ENCODE results near the gene SIPA1L3. TPM values are rescaled to one million over a fixed set of nuclear protein-coding genes. Genes with fewer than 3 reads are reported as not detected.

Gene SIPA1L3
- total and polyA plus RNA-seq, 2 experiments from 2014 or later: 15.7 to 54.1 TPM

DNA sequence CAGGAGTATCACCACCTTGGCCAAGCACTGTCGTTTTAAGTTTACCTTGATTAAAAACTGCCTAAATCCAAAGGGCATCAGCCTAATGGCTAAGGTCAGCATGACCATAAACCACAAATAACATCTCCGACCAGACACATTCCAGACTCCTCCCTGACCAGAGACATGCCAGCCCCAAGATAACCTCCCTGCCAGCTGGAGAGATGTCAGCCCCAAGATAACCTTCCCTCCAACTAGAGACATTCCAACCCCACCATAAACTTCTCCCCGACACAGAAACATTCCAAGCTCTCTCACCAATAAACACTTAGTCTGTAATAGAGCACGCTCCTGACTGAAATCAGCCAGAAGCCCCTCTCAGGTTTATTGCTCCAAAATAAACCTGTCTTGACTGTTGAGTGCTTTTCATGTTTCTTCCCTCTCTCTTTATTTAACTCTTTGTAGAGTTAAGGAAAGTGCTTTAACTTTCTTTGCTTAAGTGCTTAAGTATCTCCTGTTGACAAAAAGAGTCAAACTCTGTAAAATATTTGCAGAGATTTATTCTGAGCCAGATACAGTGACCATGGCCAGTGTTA is 37.2 kb upstream of the SIPA1L3 start (continued):
- TF ChIP-seq EZH2phosphoT487 (IDR thresholded peaks at IDR 0.05; ENCODE audit: unreplicated experiment) (no peak), REST (IDR thresholded peaks at IDR 0.05; ENCODE audit: unreplicated experiment) (no peak), POLR2AphosphoS5 (IDR thresholded peaks at IDR 0.05; ENCODE audit: low read depth) (no peak)

GRCh38 chr19:37872383-37872782 is 34.6 kb upstream of the SIPA1L3 start:
- Mint-ChIP-seq H3K9me3 (peaks cover 53% of the 10 kb centered on the region), H3K4me3 (no peak overlapping the region), H3K27ac (no peak overlapping the region), H3K36me3 (ENCODE audit: low read depth) (peaks cover 26% of the 10 kb centered on the region), H3K4me1 (peaks cover 7% of the 10 kb centered on the region), H3K27me3 (ENCODE audit: insufficient read depth, low read depth, poor library complexity) (peaks cover 2% of the 10 kb centered on the region)
- H3K9me2 ChIP-seq (ENCODE audit: insufficient read depth): peaks cover 3% of the 10 kb centered on the region; the same call in 1 of the 2 replicates
- no peak for DNase-seq (ENCODE audit: low spot score)
- H3K4me1 ChIP-seq (ENCODE audit: insufficient read depth): peaks cover 1% of the 10 kb centered on the region
- no peak overlapping the region for H3K27ac ChIP-seq (ENCODE audit: low read depth)
- H4K20me1 ChIP-seq (replicated peaks; ENCODE audit: insufficient read depth): no peaks in the 10 kb centered on the region
- H3K4me2 ChIP-seq: no peak overlapping the region
- H3F3A ChIP-seq (replicated peaks; ENCODE audit: low read depth): no peaks in the 10 kb centered on the region
- H3K36me3 ChIP-seq (ENCODE audit: insufficient read depth): no peaks in the 10 kb centered on the region; the same call in 1 of the 2 replicates
- ATAC-seq: no peak
- H3K79me2 ChIP-seq (replicated peaks; ENCODE audit: insufficient read depth): no peaks in the 10 kb centered on the region
- H3K4me3 ChIP-seq: no peak overlapping the region
- no peaks in the 10 kb centered on the region for H3K27me3 ChIP-seq (ENCODE audit: insufficient read depth)
- H2AFZ ChIP-seq: no peak overlapping the region
- TF ChIP-seq, protein P1, sequence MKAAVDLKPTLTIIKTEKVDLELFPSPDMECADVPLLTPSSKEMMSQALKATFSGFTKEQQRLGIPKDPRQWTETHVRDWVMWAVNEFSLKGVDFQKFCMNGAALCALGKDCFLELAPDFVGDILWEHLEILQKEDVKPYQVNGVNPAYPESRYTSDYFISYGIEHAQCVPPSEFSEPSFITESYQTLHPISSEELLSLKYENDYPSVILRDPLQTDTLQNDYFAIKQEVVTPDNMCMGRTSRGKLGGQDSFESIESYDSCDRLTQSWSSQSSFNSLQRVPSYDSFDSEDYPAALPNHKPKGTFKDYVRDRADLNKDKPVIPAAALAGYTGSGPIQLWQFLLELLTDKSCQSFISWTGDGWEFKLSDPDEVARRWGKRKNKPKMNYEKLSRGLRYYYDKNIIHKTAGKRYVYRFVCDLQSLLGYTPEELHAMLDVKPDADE (IDR thresholded peaks at IDR 0.05): no peak
- TF ChIP-seq REST (IDR thresholded peaks at IDR 0.05; ENCODE audit: unreplicated experiment) (no peak), ZNF331 (CRISPR knock-in tag; IDR thresholded peaks at IDR 0.05; ENCODE audit: low read depth) (no peak), EZH2 (IDR thresholded peaks at IDR 0.05; ENCODE audit: low read depth, unreplicated experiment) (no peak), STAT1 (IDR thresholded peaks at IDR 0.05; ENCODE audit: unreplicated experiment) (no peak), JUNB (IDR thresholded peaks at IDR 0.05; ENCODE audit: unreplicated experiment) (no peak), EZH2phosphoT487 (IDR thresholded peaks at IDR 0.05; ENCODE audit: unreplicated experiment) (no peak), NANOG (IDR thresholded peaks at IDR 0.05; ENCODE audit: borderline replicate concordance) (no peak)
- TF ChIP-seq, protein P2, sequence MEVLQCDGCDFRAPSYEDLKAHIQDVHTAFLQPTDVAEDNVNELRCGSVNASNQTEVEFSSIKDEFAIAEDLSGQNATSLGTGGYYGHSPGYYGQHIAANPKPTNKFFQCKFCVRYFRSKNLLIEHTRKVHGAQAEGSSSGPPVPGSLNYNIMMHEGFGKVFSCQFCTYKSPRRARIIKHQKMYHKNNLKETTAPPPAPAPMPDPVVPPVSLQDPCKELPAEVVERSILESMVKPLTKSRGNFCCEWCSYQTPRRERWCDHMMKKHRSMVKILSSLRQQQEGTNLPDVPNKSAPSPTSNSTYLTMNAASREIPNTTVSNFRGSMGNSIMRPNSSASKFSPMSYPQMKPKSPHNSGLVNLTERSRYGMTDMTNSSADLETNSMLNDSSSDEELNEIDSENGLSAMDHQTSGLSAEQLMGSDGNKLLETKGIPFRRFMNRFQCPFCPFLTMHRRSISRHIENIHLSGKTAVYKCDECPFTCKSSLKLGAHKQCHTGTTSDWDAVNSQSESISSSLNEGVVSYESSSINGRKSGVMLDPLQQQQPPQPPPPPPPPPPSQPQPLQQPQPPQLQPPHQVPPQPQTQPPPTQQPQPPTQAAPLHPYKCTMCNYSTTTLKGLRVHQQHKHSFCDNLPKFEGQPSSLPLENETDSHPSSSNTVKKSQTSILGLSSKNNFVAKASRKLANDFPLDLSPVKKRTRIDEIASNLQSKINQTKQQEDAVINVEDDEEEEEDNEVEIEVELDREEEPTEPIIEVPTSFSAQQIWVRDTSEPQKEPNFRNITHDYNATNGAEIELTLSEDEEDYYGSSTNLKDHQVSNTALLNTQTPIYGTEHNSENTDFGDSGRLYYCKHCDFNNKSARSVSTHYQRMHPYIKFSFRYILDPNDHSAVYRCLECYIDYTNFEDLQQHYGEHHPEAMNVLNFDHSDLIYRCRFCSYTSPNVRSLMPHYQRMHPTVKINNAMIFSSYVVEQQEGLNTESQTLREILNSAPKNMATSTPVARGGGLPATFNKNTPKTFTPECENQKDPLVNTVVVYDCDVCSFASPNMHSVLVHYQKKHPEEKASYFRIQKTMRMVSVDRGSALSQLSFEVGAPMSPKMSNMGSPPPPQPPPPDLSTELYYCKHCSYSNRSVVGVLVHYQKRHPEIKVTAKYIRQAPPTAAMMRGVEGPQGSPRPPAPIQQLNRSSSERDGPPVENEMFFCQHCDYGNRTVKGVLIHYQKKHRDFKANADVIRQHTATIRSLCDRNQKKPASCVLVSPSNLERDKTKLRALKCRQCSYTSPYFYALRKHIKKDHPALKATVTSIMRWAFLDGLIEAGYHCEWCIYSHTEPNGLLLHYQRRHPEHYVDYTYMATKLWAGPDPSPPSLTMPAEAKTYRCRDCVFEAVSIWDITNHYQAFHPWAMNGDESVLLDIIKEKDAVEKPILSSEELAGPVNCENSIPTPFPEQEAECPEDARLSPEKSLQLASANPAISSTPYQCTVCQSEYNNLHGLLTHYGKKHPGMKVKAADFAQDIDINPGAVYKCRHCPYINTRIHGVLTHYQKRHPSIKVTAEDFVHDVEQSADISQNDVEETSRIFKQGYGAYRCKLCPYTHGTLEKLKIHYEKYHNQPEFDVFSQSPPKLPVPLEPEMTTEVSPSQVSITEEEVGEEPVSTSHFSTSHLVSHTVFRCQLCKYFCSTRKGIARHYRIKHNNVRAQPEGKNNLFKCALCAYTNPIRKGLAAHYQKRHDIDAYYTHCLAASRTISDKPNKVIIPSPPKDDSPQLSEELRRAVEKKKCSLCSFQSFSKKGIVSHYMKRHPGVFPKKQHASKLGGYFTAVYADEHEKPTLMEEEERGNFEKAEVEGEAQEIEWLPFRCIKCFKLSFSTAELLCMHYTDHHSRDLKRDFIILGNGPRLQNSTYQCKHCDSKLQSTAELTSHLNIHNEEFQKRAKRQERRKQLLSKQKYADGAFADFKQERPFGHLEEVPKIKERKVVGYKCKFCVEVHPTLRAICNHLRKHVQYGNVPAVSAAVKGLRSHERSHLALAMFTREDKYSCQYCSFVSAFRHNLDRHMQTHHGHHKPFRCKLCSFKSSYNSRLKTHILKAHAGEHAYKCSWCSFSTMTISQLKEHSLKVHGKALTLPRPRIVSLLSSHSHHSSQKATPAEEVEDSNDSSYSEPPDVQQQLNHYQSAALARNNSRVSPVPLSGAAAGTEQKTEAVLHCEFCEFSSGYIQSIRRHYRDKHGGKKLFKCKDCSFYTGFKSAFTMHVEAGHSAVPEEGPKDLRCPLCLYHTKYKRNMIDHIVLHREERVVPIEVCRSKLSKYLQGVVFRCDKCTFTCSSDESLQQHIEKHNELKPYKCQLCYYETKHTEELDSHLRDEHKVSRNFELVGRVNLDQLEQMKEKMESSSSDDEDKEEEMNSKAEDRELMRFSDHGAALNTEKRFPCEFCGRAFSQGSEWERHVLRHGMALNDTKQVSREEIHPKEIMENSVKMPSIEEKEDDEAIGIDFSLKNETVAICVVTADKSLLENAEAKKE (CRISPR knock-in tag; IDR thresholded peaks at IDR 0.05): no peak

Measured in GM23338 (cell line).